Astrocyte of the spinal cord (primary cell): ENCODE results near the gene GLYATL1B.
"Not testable (repeated sequence)": the region's sequence is repeated elsewhere in the genome, so short reads cannot be mapped to it uniquely, and the experiment has no call there.

Source experiments
- DNase-seq: peaks from one replicate; pipeline ENCODE4 v3.0.0; 2011; ENCODE audit warnings: low read depth, low spot score
- H3K4me3 ChIP-seq: 2 replicates; pipeline ENCODE4 v1.5.1; 2011; ENCODE audit warnings: low read depth, mild to moderate bottlenecking, low read length, moderate library complexity
- CTCF ChIP-seq: IDR thresholded peaks from 2 replicates; pipeline ENCODE4 v1.5.1; 2012; ENCODE audit warnings: low read depth, mild to moderate bottlenecking, low read length, inconsistent platforms
- in situ Hi-C: cut with HindIII; loops from 2 replicates; pipeline ENCODE4 v1.10.0; 2017; ENCODE audit warnings: low sequenced_read_pairs

The GLYATL1B gene

DNA sequence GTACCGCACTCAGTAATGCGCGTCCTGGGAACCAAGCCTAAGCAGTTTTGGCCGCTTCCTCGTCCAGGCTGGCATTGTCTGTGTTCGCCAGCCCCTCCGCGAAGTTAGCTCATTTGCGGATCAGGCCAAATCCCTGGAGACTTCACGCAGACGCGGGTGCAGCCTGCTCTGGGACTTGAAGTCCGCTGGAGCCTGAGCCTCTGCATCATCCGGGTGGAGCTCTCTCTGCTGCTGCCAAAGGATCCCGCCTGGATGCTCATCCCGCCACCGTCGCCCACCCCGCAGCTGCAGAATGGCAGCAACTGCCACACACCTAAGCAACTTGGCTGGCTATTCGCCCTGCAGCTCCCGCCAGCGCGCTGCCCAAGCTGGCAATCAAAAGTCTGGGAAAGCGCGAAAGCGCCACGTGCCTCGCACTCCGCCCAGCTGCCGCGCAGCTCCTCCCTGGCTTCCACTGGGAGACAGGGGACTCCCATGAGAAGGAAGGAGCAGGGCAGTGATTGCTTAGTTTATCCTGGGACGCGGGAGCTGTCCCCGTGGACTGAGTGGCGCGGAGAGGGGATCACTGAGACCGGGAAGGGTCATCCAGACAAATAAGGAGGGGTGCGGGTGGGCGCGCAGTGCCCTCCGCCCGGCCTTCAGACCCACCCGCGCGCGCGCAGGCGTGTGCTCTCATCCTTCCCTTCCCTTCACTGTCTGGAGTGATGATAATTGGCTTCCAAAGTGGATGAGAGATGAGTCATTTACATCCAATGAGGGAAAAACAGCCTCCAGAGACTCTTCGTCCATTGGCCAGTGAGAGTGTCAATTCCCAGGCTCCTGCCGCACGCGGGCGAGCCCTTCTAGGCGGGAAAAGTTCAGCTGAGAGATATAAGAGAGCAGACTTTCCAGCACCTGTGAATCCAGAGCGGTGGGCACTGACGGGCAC is 23.2 kb upstream of the GLYATL1B start:
- TF ChIP-seq CTCF, result no peak
- no peak overlapping the region for H3K4me3 ChIP-seq
- DNase-seq, result no peak
- in situ Hi-C loops, result no loop called here

DNA sequence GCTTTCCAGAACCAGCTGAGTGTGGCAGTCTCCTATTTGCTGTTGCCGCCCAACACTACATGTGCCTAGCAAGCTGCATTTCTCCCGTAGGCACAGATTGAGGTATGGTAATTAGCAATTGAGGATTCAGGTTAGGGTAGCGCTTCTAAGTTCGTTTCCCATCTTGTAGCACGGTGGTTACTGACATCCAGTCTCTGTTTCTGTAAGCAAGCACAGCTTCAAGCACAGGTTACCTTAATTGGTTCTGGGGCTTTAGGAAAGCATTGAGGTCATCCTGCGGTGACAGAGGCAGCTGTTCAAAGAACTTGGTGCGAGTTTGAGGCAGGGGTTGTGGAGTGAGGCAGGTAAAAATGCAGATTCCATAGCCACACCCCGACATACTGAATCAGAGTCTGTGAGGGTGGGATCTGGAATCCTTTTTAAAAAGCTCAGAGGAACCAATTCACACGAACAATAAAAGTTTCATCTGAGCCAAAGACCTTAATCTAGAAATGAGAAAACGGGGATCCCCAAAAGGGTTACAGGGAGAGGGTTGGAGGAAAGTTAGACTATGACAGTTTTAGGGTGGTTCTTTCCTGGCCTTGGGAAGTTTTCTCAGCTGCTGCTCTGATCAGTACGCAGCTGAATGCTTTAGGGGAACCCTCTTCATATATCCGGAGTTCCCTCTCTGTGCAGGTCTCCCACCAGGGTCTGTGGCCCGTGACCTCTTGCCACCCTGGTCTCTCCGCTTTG is 21.9 kb upstream of the GLYATL1B start:
- H3K4me3 ChIP-seq, in situ Hi-C loops, DNase-seq: not testable (repeated sequence)

DNA sequence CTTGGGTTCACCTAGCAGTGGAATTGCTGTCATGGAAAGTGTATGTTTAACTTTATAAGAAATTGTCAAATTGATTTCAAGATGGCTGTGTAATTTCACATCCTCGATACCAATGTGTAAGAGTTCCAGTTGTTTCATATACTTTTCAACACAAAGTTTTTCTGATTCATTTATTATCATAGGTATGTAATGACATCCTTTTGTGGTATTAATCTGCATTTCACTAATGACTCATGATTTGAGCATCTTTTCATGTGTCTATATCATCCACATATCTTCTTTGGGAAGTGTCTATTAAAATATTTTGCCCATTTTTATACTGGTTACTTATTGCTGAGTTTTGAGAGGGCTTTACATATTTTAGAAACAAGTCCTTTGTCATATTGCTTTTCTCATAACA is 17.0 kb upstream of the GLYATL1B start:
- in situ Hi-C loops, result no loop called here
- no peak overlapping the region for H3K4me3 ChIP-seq
- no peak for DNase-seq
- TF ChIP-seq CTCF, result no peak

DNA sequence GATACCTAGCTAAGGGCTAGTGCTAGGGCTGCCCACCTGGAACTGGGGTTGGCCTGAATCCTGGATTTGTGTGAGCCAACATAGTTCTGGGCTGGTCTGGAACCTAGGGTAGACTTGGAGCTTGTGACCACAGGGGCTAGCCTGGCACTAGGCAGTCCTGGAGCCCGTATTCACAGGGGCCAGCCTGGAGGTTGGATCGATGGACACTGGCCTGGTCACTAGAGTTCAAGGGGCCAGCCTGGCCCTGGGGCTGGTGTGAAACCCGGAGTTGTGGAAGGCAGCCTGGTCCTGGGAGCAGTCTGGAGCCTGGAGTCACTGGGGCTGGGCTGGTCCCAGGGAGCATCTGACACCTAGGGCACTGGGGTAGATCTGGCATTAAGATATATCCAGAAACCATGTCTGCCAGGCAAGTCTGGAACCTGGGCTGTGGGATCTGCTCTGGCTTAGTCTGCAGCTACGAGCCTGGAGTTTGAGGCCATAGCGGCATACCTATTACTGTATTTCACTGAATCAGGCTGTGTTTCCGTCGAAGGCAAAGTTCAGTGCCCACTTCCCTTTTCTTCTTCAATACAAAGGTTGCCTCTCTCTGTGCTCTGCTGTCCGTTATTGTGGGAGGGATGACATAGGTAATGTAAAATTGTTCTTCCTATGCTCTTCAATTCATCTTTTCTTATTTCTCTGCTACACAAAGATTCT is 9.1 kb upstream of the GLYATL1B start:
- no peak for DNase-seq
- no peak overlapping the region for H3K4me3 ChIP-seq
- in situ Hi-C loops, result no loop called here
- no peak for TF ChIP-seq CTCF

GRCh38 chr11:59078435-59078834 is 7.7 kb upstream of the GLYATL1B start:
- no peak for DNase-seq

GRCh38 chr11:59079086-59079485 is 7.0 kb upstream of the GLYATL1B start:
- in situ Hi-C loops, result no loop called here
- H3K4me3 ChIP-seq, result no peak overlapping the region
- TF ChIP-seq CTCF, result no peak
- DNase-seq, result no peak

More at GRCh38 chr11:59078435-59078834, 7.7 kb upstream of the GLYATL1B start:
- TF ChIP-seq CTCF, result no peak
- H3K4me3 ChIP-seq, result no peak overlapping the region
- in situ Hi-C loops, result no loop called here

- H3K4me3 ChIP-seq, in situ Hi-C loops, DNase-seq: not testable (repeated sequence)
These were observed 5.7 kb upstream of the GLYATL1B start for GRCh38 chr11:59080421-59080820.

GRCh38 chr11:59081430-59082020 is 4.6 kb upstream of the GLYATL1B start:
- H3K4me3 ChIP-seq, in situ Hi-C loops, DNase-seq: not testable (repeated sequence)
